HG02852 (cell line): Measurements from ENCODE around the gene ELL2.

Experiments
- ATAC-seq: cut with Tn5 transposase; IDR thresholded peaks from one replicate; pipeline ENCODE4 v1.9.1; 2021; ENCODE audit warnings: mild to moderate bottlenecking, moderate library complexity; ENCODE audit not compliant: unreplicated experiment

The ELL2 gene

DNA sequence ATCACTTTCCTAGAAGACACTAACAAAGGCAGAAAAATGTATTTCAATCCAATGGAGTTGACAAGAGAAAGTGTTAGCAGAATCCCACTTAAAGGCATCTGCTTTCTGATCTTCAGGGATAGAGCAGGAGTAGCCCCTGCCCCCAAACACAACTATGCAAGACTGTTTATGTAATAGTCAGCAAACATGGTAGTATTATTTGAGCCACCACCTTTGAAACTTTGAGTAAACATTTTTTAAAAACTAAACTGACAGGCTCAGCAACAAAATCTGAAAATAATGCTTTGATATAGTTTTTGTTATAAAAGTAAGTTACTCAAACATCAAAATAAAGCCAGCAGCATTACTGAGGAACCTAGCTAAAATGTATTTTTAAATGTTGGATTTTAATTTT, 4.8 kb downstream of the ELL2 start:
- ATAC-seq = no peak

DNA sequence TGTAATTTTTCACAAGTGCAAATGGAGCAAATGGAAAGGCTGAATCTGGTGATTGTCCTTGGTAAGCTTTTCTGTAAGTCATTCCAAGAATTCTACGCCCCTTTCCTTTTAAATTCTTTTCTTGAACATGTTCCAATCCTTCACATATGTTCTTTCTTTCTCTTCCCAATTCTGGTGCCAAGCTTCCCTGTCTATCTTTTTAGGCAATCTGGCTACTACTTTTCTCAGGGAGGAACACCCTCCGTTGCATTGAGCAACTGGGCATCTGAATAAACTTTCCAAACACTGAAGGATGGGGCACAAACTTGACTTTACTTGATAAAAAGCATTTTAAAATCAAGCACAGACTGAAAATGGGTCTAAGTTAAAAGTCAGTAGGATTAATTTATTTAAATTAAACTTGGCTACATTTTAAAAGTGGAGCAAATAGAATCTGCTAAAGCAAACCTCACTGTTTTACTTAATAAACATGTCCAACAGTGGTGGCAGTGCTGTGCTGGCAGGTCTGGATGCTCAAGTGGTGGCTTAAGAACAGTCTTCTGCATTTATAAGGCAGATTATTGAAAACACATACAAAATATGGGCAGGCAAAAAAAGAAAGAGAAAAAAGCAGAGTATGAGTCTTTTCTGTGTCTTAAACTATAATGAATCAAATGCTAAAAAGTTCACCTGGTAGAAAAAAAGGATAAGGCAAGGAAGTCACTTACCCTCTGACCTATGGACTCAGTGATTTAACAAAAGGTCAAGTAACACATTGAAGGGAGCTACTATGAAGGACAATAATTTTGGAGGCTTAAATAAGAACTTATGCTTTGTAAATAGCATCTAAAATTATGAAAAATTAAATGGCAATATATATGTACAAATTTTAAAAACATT, 5.4 kb downstream of the ELL2 start:
- ATAC-seq = no peak

DNA sequence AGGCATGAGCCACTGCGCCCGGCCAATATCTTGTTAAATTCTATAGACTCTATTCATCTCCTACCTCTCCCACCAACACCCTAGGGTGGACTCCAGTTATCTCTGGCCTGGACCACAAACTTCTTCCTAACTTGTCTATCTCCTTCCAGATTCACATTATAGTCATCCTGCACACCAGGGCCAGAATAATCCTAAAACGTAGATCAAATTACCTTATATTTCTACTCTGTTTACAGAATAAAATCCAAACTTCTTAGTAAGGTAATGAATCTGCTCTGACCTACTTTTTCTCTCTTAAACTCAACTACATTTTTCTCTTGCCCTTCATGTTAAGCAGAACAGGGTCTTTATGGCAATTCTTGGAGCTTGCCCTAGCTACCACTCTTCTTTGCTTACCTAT, 6.9 kb downstream of the ELL2 start:
- ATAC-seq = no peak

DNA sequence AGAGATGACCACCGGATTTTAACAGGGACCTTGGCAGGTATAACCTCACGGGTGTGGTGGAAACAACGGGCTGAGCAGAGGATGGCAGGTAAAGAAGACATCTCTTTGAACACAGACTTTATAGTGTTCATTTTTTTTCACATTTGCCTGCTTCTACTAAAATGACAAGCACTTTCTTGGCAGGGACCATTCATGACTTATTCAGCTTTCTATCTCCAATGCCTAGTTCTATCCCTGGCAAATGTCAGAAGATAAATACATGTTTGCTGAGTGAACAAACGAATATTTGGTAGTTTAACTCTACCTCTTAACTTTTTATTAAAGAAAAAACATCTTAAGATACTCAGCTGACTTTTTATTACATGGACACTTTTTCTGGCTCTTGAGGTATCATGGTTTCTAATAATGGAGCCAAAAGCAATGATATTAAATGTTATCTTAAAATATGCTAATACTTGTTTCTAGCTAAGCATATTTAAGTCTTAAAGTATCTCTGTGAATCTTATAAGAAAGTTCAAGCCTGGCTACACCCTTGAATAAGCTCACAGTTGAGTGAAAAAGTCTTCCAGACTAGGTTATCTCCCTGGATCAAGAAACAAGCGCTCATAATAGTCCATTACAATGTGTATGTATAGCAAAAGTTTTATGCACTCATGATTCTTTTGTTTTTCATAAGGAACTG, 8.5 kb downstream of the ELL2 start:
- no peak for ATAC-seq

DNA sequence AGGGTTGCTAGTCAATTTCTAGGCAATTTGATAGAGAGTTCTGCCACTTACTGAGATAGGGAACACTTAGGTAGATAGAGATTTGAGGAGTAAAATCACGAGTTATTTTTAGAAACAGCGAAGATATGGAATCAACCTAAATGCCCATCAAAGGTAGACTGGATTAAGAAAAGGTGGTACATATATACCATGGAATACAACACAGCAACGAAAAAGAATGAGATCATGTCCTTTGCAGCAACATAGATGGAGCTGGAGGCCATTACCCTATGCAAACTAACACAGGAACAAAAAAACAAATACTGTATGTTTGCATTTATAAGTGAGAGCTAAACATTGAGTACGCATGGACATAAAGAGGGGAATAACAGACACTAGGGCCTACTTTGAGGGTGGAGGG, 9.7 kb downstream of the ELL2 start:
- no peak for ATAC-seq

DNA sequence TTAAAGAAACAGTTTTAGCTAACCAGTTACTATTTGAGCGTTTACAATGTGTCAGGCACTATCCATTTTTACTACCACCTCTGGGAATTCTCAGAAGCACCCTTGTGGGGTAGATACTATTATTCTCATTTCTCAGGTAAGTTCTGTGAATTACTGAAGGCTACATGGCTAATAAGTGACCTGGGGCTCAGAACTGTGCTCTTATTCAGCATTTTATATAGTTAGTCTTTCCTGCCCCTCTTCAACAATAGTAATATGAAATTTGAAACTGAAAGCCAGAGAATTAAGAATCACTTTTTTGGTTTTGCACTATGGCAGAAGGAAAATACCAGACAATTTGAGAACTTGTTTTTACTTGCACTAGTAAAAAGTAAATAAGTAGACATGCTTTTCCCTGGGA, 11.8 kb downstream of the ELL2 start:
- peak; percentile 68 for ATAC-seq

DNA sequence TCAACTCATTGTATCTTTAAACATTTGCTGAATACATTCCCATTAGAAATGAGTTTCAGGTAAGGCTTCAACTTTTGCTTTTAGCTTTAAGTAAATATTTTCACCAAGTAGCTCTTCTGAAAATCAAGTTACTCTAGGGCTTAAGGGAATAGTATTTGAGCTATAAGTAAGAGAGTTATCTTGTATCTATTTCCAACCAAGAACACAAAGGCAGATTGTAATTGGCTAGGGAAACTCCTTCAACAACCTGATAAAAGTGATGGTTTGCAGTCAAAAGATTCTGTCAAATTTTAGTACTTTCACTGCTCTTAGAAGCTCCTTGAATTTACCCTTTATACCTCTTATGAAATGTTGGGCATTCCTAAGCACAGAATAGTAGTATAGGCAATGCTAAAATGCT, 13.0 kb downstream of the ELL2 start:
- ATAC-seq = no peak

DNA sequence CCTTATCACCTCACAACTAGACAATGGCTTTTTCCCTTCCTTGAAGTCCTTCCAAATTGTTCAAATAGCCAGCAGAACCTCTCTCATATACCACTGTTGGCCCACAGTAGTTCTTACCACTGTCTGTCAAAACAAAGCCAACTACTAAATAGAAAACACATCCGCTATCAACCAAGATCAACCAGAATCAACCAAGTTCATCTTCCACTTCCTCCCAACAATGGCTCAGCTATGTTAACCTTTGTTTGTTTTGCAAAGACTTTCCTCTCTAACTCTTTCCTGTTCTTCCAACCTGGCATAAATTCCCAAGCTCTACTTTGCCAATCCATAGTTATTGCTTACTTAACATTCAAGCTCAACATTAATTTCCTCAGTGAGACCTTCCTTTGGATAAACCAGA, 15.2 kb downstream of the ELL2 start:
- no peak for ATAC-seq

DNA sequence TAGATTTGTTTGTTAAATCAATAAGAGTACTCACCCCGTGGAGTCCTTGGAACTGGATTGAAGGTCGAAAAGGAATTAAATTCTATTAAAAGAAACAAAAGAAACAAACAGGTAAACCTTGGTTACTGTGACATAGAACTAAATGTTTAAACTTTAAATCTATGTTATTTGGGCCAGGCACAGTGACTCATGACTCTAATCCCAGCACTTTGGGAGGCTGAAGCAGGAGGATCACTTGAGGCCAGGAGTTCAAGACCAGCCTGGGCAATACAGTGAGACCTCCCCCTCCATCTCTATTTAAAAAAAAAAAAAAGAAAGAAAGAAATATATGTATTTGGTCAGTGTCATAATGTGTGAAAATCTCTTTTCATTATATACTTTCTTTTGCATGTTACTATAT, 18.7 kb downstream of the ELL2 start:
- ATAC-seq = no peak

DNA sequence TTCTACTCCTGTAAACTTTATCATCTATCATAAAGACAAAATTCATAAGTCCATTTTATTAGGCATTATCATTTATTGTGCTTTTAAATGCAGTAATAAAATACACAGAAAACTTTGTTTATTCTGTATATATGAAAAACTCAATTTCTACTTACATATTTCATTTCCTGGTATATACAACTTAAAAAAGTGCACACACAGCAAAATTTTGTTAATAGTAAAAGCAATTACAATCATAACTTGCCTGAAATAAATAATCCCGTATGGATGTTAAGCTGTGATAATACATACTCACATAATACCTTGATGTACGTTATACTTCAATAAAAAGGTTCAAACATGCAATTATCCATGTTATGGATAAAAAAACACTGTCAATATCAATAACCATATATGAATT, 19.2 kb downstream of the ELL2 start:
- no peak for ATAC-seq

DNA sequence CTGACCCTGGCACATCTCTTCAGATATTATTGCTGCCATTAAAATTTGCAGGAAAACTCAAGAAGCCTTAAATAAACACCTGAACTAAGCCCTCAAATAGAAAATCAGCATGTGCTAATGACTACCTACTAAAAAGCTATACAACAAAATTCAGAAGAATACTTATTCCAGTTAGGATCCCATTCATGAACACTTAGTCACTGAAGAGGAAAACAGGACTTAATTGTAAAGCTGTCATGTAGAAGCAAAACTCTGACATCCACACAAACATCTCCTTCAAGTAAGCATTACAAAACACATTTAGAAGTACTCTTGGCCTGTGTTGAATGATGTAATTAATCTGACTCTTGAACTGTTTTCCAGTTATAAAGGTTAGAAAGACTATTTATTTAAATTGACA, 19.9 kb downstream of the ELL2 start:
- no peak for ATAC-seq

DNA sequence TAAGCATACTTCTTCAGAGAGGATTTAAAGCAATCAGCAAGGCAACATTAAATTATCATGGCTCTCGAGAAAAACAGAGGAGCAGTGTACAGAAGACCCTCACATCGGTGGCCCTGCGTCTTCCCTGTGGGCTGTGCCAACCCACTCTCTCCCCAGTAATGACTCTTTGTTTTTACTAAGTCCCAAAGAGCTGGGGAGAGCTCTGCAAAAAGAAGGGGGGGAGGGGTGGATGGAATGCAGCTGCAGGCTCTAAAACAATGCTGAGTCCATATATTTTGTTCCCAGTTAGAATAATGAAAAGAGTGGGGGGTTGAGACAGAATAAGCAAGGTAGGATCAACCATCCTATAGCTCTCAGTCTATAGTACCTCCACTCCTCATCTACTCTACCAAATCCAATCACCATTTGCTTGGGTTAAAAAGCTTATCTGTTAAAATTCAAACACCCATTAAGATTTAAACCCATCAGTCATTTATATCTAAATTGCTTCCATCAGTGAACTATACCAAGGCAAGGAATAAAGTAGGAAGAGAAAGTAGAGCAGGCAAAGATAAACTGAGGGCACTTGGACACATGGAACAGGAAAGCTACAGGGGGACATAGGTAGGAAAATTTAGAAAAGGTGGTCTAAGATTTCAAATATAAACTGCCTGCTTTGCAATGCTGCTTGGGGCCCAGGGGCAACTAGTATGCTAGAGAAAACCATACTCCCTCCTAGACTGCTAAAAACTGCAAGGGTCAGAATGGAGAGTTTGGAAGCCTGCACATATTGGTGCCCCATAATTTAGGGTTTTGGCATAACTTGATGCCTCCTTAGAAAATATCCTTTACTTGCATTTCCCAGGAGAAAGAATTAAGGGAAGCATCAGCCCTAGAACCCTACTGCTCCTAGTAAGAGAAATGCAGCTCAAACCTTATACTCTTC, 20.6 kb downstream of the ELL2 start:
- no peak for ATAC-seq

DNA sequence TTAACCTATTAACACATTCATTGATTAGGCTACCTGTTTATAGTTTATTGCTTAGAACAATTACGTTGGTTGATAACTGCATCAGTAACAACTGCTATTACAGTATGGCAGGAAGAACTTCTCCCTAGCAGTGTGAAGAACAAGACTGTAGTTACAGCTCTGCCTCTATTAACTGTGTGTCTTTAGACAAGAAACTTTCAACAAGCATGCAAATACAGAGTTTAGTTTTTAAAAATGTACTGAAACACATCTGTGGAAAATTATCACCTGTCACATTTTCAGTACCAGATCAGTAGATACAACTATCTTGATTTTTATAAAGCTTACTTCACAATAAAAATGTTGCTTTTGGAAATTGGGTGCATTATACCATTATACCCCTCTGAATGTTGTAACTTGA, 22.2 kb downstream of the ELL2 start:
- peak; percentile 89 for ATAC-seq

DNA sequence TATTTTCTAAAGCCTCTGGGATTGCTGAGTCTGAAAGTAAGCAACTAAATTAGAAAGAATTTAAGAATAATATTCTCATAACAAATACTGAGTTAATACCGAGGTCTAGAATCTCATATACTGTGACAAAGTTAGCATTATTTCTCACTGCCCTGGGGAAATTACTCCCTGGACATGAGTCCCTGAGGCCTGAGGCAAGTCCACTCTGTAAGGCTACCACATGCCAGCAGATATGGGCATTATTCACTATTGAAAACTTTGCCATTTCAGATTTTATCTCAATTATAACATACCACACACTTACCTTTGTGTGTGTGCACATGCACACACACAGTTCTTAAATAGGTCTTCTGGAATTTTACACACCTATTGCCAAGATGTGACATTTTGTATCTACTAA, 22.9 kb downstream of the ELL2 start:
- ATAC-seq = no peak

DNA sequence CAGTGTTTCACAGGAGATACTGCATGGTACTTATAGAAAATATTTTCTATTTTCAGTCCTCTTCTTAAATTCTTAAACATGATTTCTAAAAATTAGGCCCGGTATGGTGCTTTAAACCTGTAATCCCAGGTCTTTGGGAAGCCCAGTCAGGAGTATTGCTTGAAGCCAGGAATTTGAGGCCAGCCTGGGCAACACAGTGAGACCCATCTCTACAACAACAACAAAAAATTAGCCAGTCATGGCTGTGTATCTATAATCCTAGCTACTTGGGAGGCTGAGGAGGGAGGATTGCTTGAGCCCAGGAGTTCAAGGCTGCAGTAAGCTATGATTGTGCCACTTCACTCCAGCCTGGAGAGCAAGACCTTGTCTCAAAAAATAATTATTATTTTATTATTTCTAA, 23.3 kb downstream of the ELL2 start:
- no peak for ATAC-seq

DNA sequence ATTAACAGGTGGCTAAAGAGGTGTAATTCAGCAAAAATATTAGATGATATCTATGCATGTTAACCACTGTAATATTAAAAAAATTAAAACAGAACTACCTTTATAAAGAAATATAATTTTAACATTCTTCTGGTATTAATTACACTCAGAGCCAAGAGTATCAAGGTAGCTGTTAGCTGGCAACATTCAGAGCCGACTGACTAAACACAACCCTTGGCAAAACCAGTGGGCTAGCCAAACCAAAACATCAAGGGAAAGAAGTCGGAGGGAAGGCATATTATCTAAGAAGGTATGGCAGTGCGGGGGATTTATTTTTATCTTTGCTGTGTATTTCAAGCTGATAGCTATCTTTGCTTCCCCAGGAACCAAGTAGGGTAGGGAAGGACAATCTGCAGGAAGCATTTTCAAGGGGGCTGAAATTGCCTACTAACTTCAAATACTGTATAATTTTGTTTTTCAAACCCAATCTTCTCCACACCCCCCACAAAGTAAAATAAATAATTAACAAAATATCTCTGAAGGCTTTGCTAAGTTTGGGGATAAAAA, 24.0 kb downstream of the ELL2 start:
- ATAC-seq = no peak

DNA sequence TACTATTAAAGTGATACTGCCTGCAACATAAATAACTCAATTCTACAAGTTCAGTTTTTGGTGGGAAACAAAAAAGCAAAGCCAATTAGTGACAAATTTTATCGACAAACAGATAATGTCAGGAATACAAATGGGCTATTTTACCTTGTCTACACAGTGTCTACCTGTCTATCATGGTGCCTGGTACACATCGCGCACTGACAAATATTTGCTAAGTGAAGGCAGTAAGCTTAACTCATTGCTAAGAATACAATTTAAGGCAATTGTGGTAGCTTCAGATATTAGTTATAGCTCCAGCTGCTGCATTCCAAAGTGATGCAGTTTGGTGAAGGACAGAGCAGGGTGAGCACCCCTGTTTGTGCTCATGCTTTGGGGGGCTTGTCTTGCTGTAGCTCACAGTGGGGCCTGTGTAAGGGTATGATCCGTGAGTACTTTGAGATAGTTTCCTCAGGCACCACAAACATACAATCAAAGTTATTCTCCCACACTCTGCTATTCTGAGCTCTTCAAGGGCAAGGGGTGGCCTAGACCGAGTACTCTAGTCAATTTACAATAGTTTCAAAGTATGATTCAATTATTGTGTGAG, 24.7 kb downstream of the ELL2 start:
- no peak for ATAC-seq

DNA sequence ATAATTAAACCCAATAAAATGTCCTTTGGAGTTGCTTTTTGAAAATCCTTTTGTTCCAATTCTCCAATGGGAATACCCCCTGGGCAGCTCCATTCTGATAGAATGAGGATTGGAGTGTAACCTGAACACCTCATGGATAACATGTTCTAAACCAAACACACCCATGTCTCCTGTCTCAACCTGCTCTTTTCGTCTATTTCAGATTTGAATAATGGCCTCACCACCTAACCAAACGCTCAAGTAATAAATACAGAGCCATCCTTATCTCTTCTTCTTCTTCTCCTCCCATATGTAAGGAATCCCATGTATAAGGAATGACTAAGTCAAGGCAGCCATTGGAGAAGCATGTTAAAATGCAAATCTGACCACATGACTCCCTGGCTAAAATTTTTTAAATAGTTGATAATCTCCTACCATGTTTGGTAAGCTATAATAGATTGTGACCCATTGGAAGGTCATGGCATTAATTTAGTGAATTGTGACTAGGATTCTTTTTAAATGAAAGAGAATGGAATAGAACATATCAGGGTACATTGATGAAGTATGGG, 26.0 kb downstream of the ELL2 start:
- ATAC-seq = no peak

DNA sequence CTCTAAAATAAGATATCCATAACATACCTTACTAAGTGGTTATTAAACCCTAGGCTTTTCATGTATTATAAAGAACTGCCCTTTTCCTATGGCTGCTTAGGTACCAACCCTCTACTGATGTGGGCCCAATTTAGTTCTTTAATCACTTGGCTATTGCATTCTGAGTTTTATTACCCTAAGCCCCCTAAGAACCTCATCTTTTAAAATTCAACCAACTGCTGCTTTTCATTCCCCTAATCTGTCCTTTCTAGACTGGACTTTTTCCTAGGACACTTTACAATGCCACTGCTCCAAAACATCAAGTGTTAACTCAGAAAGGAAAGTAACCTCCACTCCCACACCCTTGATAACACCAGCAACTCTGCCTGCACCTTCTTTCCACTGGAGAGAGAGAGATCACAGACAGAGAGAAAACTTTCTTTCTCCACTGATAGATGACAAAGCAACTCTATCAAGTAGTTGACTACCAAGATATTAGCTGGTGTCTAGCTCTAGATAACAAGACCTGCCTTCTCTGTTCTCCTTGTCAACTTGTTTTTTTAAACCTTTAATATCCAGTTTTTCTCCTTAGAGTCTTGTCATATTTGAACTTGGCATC, 27.3 kb downstream of the ELL2 start:
- ATAC-seq = no peak

DNA sequence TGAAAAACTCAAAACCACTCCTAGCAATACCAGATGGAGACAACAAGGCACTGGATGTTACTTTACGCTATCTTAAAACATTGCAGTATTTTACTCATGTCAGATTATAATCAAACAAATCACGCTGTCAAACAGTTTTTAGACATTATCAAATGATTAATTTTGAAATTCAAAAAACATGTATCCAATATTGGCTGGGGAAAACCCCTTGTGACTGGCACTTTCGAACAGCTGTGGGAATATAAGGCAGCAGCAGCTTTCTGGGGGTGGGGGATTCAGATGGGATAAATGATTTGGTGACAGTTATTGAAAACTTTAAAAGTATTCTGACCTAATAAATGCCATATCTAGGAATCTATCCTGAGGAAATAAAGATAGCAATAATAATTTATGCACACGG, 28.7 kb downstream of the ELL2 start:
- no peak for ATAC-seq
